Embryonic facial prominence (tissue), 1 donor: ENCODE results near the gene NCAPD2.
"Not testable (repeated sequence)": the region's sequence is repeated elsewhere in the genome, so short reads cannot be mapped to it uniquely, and the experiment has no call there.

Source experiments
- DNase-seq: peaks from one replicate; pipeline ENCODE4 v3.0.0-alpha.2; 2016; ENCODE audit errors: extremely low spot score

NCAPD2 gene

GRCh38 chr12:6465467-6466183 is 28.3 kb upstream of the NCAPD2 start:
- no peak for DNase-seq

DNA sequence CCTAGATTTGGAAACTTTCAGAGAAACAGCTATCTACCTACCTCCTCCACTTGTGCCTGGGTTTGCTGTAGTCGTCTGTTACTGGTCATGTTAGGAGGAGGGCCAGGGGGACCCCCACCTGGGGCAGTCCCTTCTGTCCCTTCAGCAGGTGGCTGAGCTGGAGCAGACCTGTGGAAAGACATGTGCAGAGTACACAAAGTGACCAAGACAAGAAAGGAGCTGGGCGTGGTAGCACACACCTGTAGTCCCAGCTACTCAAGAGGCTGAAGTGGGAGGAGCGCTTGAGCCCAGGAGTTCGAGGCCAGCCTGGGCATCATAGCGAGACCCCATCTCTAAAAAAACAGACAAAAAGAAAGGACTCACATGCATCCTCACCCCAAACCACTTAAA is 27.7 kb upstream of the NCAPD2 start:
- no peak for DNase-seq

GRCh38 chr12:6466751-6467150 is 27.2 kb upstream of the NCAPD2 start:
- not testable (repeated sequence) for DNase-seq

DNA sequence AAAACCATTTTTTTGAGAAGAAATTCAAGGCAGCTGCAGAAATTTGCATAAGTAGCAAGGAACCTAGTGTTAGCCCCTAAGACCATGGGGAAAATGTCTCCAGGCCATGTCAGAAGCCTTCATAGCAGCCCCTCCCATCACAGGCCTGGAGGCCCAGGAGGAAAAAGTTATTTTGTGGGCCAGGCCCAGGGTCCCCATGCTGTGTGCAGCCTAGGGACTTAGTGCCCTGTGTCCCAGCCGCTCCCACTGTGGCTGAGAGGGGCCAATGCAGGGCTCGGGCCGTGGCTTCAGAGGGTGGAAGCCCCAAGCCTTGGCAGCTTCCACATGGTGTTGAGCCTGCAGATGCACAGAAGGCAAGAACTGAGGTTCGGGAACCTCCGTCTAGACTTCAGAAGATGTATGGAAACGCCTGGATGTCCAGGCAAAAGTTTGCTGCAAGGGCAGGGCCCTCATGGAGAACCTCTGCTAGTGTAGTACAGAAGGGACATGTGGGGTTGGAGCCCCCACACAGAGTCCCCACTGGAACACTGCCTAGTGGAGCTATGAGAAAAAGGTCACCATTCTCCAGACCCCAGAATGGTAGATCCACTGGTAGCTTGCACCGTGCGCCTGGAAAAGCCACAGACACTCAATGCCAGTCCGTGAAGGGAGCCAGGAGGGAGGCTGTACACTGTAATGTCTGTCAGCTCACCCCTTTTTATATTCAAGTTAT is 26.2 kb upstream of the NCAPD2 start:
- not testable (repeated sequence) for DNase-seq

DNA sequence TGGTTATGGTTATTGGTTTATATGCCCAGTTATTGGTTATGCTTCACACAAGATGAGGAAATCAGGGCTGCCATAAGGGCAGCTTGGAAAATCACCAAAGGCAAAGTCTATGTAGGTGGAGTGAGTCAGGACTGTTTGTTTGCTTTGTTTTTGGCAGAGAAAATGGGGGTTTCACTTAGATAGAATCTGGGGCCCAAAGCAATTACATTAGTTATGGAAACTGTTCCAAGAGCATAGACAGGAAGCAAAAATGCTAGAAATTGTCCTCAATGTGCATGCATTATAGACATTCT is 25.7 kb upstream of the NCAPD2 start:
- DNase-seq = no peak

DNA sequence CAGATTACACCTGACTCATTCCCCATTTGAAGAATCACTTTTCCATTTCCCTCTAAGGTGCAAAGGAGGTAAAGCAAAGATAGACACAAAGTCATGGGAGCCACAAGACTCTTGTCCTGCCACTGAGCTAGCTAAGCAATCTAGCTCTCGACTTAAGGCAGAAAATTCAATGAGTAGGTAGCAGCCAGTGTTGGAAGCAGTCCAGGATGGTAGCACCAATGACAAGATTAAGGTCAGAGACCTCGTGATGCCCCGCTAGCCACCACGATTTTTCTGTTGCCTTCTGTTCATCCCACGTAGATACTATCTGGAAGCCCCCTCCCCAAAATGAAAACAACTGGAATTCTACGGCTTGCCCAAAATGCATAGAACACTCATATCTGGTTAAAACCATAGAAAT is 24.8 kb upstream of the NCAPD2 start:
- DNase-seq = no peak

DNA sequence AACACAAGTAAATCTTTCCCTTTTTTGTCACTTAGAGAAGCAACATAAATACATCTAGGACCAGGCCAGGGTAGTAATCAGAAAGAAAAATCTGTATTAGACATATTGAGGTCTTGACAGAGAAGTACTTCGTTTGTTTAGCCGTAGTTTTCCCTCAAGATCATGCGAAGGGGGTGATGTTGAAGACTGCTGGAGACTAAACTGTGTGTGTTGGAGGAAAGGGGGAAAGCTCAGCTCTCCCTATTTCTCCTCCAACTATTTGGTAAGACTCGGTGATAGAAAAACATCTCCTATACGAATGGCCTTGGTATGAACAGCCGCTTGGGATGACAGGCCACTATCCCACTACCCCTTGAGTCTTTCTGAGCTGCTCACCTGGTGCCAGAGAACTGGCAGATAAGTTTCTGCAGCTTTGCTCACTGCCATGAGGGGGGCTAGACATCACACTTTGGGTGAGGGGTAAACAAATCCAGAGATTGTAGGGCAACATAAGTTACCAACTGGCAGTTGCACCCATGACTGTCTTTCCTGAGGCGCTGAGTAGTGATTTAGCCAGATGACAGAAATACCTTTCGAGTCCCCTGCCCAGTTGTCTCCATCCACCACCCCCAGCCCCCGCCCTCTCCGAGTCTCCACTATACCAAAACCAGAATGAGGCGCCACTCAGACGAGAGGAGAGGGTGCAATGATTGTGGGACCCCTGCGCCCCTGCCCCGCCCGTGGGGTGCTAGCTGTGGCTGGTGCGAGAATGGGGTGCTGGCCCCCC is 24.1 kb upstream of the NCAPD2 start:
- DNase-seq = no peak

GRCh38 chr12:6470375-6471163 is 23.3 kb upstream of the NCAPD2 start, which contains the start of gene VAMP1:
Gene VAMP1, minus strand, starts transcription at chr12:6470677. Its CDS starts 146 bp downstream, at chr12:6470531.
- peak; percentile 92 for DNase-seq

DNA sequence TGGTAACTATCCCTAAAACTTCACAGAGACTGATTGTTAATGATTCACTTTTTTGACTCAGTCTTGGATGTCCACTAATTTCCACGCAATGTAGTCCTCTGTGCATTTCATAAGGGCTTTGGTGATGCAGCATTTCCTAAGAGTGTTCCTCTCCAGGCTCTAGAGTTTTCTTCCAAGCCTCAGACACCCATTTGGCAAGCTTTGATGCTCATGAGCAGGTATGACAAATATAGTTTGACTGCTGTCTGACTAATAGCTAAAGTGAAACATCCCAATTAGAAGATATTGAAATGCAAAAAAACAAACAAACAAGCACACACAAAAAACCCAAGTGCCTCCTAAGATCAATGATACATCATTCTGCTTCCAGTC is 21.9 kb upstream of the NCAPD2 start:
- no peak for DNase-seq

DNA sequence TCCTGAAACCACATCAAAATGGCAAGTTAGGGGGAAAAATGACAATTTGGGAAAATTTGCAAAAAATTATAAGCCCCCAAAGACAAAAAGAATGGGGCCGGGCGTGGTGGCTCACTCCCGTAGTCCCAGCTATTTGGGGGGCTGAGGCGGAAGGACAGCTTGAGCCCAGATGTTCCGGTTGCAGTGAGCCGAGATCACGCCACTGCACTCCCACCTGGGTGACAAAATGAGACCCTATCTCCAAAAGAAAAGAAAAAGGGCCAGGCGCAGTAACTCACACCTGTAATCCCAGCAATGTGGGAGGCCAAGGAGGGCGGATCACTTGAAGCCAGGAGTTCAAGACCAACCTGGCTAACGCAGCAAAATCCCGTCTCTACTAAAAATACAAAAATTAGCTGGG is 21.4 kb upstream of the NCAPD2 start:
- no peak for DNase-seq

DNA sequence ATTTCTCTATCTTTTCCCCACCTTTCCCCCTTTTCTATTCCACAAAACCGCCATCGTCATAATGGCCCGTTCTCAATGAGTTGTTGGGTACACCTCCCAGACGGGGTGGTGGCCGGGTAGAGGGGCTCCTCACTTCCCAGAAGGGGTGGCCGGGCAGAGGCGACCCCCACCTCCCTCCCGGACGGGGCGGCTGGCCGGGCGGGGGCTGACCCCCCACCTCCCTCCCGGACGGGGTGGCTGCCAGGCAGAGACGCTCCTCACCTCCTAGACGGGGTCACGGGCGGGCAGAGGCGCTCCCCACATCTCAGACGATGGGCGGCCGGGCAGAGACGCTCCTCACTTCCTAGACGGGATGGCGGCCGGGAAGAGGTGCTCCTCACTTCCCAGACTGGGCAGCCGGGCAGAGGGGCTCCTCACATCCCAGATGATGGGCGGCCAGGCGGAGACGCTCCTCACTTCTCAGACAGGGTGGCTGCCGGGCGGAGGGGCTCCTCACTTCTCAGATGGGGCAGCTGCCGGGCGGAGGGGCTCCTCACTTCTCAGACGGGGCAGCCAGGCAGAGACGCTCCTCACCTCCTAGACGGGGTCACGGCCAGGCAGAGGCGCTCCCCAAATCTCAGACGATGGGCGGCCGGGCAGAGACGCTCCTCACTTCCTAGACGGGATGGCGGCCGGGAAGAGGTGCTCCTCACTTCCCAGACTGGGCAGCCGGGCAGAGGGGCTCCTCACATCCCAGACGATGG is 18.5 kb upstream of the NCAPD2 start:
- DNase-seq = not testable (repeated sequence)

DNA sequence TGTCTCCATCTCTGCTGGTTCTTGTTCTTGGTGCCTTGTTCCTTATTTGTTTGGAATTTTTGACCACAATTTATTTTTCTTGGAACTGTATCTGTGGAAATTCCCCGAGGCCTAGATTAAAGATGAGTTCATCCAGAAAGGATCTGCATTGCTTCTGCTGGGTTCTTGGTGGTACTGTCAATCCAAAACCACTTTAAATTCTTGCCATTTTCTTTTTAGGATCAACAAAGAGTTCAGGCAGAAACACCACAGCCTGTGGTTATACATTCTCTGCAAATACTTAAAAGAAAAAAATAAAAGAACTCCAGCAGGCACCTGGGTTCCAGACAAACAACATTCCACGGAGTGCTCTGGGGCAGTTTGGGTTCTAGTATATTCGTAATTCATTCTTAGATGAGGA is 17.4 kb upstream of the NCAPD2 start:
- DNase-seq = no peak

DNA sequence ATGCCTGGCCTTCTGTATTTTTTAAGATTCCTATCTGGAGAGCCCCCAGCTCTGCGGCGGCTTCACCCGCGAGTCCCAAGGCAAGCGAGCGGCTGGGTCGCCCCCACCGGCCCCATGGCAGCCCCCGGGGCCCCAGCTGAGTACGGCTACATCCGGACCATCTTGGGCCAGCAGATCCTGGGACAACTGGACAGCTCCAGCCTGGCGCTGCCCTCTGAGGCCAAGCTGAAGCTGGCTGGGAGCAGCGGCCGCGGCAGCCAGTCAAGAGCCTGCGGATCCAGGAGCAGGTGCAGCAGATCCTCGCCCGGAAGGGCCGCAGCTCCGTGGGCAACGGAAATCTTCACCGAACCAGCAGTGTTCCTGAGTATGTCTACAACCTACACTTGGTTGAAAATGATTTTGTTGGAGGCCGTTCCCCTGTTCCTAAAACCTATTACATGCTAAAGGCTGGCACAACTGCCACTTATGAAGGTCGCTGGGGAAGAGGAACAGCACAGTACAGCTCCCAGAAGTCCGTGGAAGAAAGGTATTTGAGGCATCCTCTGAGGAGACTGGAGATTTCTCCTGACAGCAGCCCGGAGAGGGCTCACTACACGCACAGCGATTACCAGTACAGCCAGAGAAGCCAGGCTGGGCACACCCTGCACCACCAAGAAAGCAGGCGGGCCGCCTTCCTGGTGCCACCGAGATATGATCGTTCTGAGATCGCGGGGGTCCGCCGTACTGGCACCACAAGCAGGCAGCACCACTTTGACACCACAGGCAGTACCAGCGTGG is 16.1 kb upstream of the NCAPD2 start:
- DNase-seq = not testable (repeated sequence)

- no peak for DNase-seq
Observed at GRCh38 chr12:6478416-6478815, 15.5 kb upstream of the NCAPD2 start.

DNA sequence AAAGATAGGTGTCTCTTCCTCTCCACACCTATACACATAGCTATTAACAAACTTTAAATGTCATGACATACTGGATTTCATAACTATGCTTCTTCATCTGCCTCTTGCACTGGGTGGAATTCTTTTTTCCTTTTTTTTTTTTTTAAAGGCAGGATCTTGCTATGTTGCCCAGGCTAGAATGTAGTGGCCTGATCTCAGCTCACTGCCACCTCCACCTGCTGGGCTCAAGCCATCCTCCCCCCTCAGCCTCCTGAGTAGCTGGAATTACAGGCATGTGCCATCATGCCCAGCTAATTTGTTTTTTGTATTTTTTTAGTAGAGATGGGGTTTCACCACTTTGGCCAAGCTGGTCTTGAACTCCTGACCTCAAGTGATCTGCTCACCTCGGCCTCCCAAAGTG is 5.7 kb upstream of the NCAPD2 start:
- DNase-seq = no peak

- no peak for DNase-seq
Observed at GRCh38 chr12:6489449-6489848, 4.5 kb upstream of the NCAPD2 start.

GRCh38 chr12:6490673-6491072 is 3.2 kb upstream of the NCAPD2 start:
- not testable (repeated sequence) for DNase-seq

- peak; percentile 92 for DNase-seq
Observed at GRCh38 chr12:6492838-6493496, 935 bp upstream of the NCAPD2 start, which contains the start of gene MRPL51. Gene MRPL51, minus strand, starts transcription at chr12:6493262. Its CDS starts 126 bp downstream, at chr12:6493136.

GRCh38 chr12:6494258-6494743 is 399 bp downstream of the NCAPD2 start:
- DNase-seq = no peak

DNA sequence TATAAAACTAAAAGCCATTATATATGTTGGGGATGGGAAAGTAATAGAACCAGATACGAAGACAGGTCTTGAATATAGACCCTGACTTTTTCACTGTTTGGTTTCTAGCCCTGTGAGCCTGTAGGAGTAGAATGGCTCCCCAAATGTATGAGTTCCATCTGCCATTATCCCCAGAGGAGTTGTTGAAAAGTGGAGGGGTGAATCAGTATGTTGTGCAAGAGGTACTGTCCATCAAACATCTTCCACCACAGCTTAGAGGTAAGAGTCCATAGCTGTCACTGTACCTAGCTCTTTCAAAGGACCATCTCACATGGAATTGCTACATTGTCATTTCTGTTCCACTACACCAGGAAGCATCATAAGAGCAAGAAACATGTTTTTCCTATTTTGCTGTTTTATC is 1.1 kb downstream of the NCAPD2 start:
- no peak for DNase-seq
